Mesenchymal stem cell (in vitro differentiated cells and primary cell): ENCODE data around the gene REXO5.
"Not testable (repeated sequence)": the region's sequence is repeated elsewhere in the genome, so short reads cannot be mapped to it uniquely, and the experiment has no call there.

Source experiments
- DNase-seq: peaks from one replicate; pipeline ENCODE4 v3.0.0-alpha.2; 2013
- H2AFZ ChIP-seq: one replicate; pipeline ENCODE4 v1.6.1; 2013; ENCODE audit warnings: low read depth, mild to moderate bottlenecking, control low read depth, inconsistent platforms, low read length, moderate library complexity
- H2AK5ac ChIP-seq: 2 replicates; pipeline ENCODE4 v1.6.1; 2013; ENCODE audit warnings: low read length, moderate library complexity, mild to moderate bottlenecking, inconsistent platforms; ENCODE audit not compliant: severe bottlenecking
- H2BK120ac ChIP-seq: one replicate; pipeline ENCODE4 v1.6.1; 2013; ENCODE audit warnings: low read depth, mild to moderate bottlenecking, inconsistent platforms, low read length, moderate library complexity
- H2BK12ac ChIP-seq, 2 experiments: one replicate each; pipeline ENCODE4 v1.6.1; 2013; ENCODE audit warnings: inconsistent platforms in 2 of 2, low read length in 2 of 2, mild to moderate bottlenecking in 2 of 2, moderate library complexity in 2 of 2, control low read depth in 1 of 2
- H2BK15ac ChIP-seq: one replicate; pipeline ENCODE4 v1.6.1; 2013; ENCODE audit warnings: mild to moderate bottlenecking, low read depth, inconsistent platforms; ENCODE audit not compliant: poor library complexity, severe bottlenecking
- H2BK5ac ChIP-seq: 2 replicates; pipeline ENCODE4 v1.6.1; 2013; ENCODE audit warnings: low read depth, mild to moderate bottlenecking, low read length, control low read depth, inconsistent platforms; ENCODE audit not compliant: poor library complexity, severe bottlenecking
- H3K14ac ChIP-seq, 2 experiments: one replicate each; pipeline ENCODE4 v1.6.1; 2013; ENCODE audit warnings: inconsistent platforms in 2 of 2, low read length in 2 of 2, control low read depth in 1 of 2, mild to moderate bottlenecking in 1 of 2, moderate library complexity in 1 of 2
- H3K18ac ChIP-seq, 2 experiments: one replicate each; pipeline ENCODE4 v1.6.1; 2013; ENCODE audit warnings: inconsistent platforms in 2 of 2, low read length in 2 of 2, control low read depth in 1 of 2, low read depth in 1 of 2, mild to moderate bottlenecking in 1 of 2
- H3K23ac ChIP-seq, 2 experiments: one replicate each; pipeline ENCODE4 v1.6.1; 2013; ENCODE audit warnings: inconsistent platforms in 2 of 2, low read length in 2 of 2, mild to moderate bottlenecking in 2 of 2, moderate library complexity in 2 of 2, control low read depth in 1 of 2
- H3K27ac ChIP-seq: 2 replicates; pipeline ENCODE4 v1.5.1; 2013; ENCODE audit warnings: mild to moderate bottlenecking, moderate library complexity, low read length, control low read depth, inconsistent platforms; ENCODE audit not compliant: poor library complexity, severe bottlenecking
- H3K27me3 ChIP-seq, 2 experiments: 2 replicates each; pipeline versions ENCODE4 v1.6.1 to v1.7.0; 2013; ENCODE audit warnings: low read length in 2 of 2, mild to moderate bottlenecking in 2 of 2, moderate library complexity in 2 of 2, control low read depth in 1 of 2, inconsistent platforms in 1 of 2; ENCODE audit not compliant: control insufficient read depth in 1 of 2, insufficient read depth in 1 of 2
- H3K36me3 ChIP-seq, 2 experiments: 2 replicates each; pipeline versions ENCODE4 v1.6.1 to v1.7.0; 2013; ENCODE audit warnings: low read length in 2 of 2, control low read depth in 1 of 2, inconsistent platforms in 1 of 2, low read depth in 1 of 2, mild to moderate bottlenecking in 1 of 2; ENCODE audit not compliant: insufficient read depth in 2 of 2, control insufficient read depth in 1 of 2
- H3K4ac ChIP-seq, 2 experiments: one replicate each; pipeline ENCODE4 v1.6.1; 2013; ENCODE audit warnings: inconsistent platforms in 2 of 2, low read length in 2 of 2, mild to moderate bottlenecking in 2 of 2, moderate library complexity in 2 of 2, control low read depth in 1 of 2, low read depth in 1 of 2
- H3K4me1 ChIP-seq: 2 replicates; pipeline ENCODE4 v1.6.1; 2013; ENCODE audit warnings: low read depth, low read length, control low read depth; ENCODE audit not compliant: control insufficient read depth, insufficient read depth
- H3K4me2 ChIP-seq: 2 replicates; pipeline ENCODE4 v1.6.1; 2013; ENCODE audit warnings: low read length, mild to moderate bottlenecking, inconsistent platforms; ENCODE audit not compliant: poor library complexity, severe bottlenecking
- H3K4me3 ChIP-seq, 2 experiments: 2 replicates each; pipeline versions ENCODE4 v1.5.1 to v1.7.0; 2013; ENCODE audit warnings: low read length in 2 of 2, mild to moderate bottlenecking in 2 of 2, control low read depth in 1 of 2, low read depth in 1 of 2; ENCODE audit not compliant: insufficient read depth in 1 of 2
- H3K79me1 ChIP-seq: replicated peaks from 2 replicates; pipeline ENCODE4 v1.6.1; 2013; ENCODE audit warnings: mild to moderate bottlenecking, control low read depth, low read length, inconsistent platforms; ENCODE audit not compliant: poor library complexity, severe bottlenecking
- H3K9ac ChIP-seq: 2 replicates; pipeline ENCODE4 v1.7.0; 2013; ENCODE audit warnings: mild to moderate bottlenecking, low read length, moderate library complexity
- H3K9me3 ChIP-seq: 2 replicates; pipeline ENCODE4 v1.7.0; 2013; ENCODE audit warnings: mild to moderate bottlenecking, low read length; ENCODE audit not compliant: control insufficient read depth
- H4K8ac ChIP-seq: one replicate; pipeline ENCODE4 v1.6.1; 2013; ENCODE audit warnings: inconsistent platforms, mild to moderate bottlenecking, low read length, moderate library complexity
- H4K91ac ChIP-seq: one replicate; pipeline ENCODE4 v1.6.1; 2013; ENCODE audit warnings: mild to moderate bottlenecking, low read length, inconsistent platforms
- WGBS: methylation state at CpG from one replicate; pipeline ENCODE4 v1.1.7; 2013; ENCODE audit warnings: mixed read lengths; 5-methylcytosine and 5-hydroxymethylcytosine counted together

REXO5 gene

DNA sequence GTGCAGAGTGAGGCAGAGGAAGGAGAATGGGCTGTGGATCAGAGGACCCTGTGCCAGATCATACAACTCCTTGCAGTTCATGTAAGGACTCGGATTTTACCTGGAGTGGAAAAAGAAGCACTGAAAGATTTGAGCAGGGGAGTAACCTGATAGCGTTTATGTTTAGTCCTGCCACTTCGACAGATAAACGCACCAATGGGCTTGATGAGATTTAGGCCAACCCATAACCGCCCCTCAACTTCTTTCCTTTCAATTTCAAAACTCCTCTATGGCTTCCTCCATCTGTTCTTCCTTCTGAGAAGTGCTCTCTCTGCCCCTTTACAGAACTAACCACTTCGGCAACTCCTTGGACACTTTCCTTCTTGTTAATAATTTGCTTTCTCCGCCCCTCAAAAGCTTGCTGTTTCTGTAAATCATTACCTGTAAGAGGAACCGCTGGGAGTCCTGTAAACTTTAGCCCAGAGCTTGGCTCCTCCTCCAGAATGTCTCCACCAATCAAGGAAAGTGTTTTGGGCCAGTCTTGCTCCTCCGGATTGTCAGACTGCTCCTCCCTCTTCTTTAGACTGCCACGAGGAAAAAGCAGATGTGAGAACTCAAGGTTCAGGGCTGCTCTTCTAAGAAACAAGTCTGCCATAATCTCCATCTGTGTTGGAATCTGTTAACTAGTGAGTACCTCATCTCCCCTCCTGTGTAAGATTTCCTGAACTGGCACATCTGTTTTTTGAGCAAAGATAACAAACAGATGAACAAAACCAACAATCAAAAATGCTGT, 42.7 kb upstream of the REXO5 start, which contains the start of gene ACSM3:
ACSM3 (plus strand) TSS at position 554 of the 772 bp plus-strand sequence. CDS start 6,021 bp downstream, outside the sequence.
- H2AK5ac ChIP-seq = peak within 1 kb of the TSS; percentile 54
- 44% methylated on average over 9 of the region's 10 CpGs for WGBS
- H2BK15ac ChIP-seq = no peak within 1 kb of the TSS
- no peak within 1 kb of the TSS for H3K18ac ChIP-seq
- peak; percentile 81 for DNase-seq
- peak within 1 kb of the TSS; percentile 15 for H4K8ac ChIP-seq
- no peaks in the 10 kb centered on the region for H3K27me3 ChIP-seq
- no peak within 1 kb of the TSS for H4K91ac ChIP-seq
- H2AFZ ChIP-seq = peak within 1 kb of the TSS; percentile 42
- H3K4ac ChIP-seq = no peak within 1 kb of the TSS
- peak within 1 kb of the TSS; percentile 82 for H3K9ac ChIP-seq
- H3K14ac ChIP-seq = no peak within 1 kb of the TSS
- H3K79me1 ChIP-seq = no peaks in the 10 kb centered on the region
- no peak within 1 kb of the TSS for H3K23ac ChIP-seq
- H3K4me2 ChIP-seq = peak within 1 kb of the TSS; percentile 96
- H3K9me3 ChIP-seq = no peaks in the 10 kb centered on the region
- no peak within 1 kb of the TSS for H2BK12ac ChIP-seq
- peak within 1 kb of the TSS in 1 of 2 experiments; percentile 85 for H3K4me3 ChIP-seq
- peak within 1 kb of the TSS; percentile 99 for H3K27ac ChIP-seq
- H2BK5ac ChIP-seq = peak within 1 kb of the TSS; percentile 95
- H3K4me1 ChIP-seq = peaks cover 6% of the 10 kb centered on the region
- no peak within 1 kb of the TSS for H2BK120ac ChIP-seq
- H3K36me3 ChIP-seq = no peaks in the 10 kb centered on the region

DNA sequence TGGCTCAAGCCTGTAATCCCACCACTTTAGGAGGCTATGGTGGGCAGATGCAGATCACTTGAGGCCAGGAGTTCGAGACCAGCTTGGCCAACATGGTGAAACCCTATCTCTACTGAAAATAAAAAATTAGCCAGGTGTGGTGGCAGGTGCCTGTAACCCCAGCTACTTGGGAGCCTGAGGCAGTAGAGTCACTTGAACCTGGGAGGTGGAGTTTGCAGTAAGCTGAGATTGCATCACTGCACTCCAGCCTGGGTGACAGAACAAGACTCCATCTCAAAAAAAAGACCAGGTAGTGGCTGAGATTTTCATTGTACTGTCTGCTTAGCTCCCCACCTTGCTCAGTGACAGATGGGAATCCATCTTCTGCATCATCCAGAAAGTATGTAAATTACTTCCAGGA, 41.9 kb upstream of the REXO5 start:
- H3K14ac ChIP-seq, H3K79me1 ChIP-seq, H3K4me3 ChIP-seq, H3K4me1 ChIP-seq, H3K23ac ChIP-seq, H4K8ac ChIP-seq, H2AFZ ChIP-seq, H3K27ac ChIP-seq, H3K27me3 ChIP-seq, H3K4me2 ChIP-seq, H3K9ac ChIP-seq, H4K91ac ChIP-seq, H2BK12ac ChIP-seq, H3K4ac ChIP-seq, H3K9me3 ChIP-seq, H3K18ac ChIP-seq, H3K36me3 ChIP-seq, H2BK5ac ChIP-seq, H2BK15ac ChIP-seq, DNase-seq, H2AK5ac ChIP-seq, H2BK120ac ChIP-seq: not testable (repeated sequence)
- 71% methylated on average over 1 of the region's 1 CpG for WGBS

DNA sequence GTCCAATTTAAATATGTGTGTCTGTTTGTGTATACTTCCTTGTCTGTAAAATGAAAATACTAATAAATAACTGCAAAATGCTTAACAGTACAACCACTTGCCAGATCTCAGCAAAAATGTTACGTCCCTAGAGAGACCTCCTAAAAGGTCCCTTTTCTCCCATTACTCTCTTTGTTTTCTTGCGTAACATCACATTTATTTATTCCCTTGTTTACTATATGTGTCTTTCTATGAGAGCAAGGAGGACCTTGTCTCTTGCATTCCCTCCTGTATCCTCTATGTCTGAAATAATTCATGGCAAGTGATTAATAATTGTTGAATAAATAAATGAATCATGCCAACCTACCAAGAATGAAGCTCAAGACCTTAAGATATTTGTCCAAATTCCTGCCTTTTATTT, 40.6 kb upstream of the REXO5 start:
- Histone ChIP-seq H3K79me1 (no peaks in the 10 kb centered on the region), H3K9ac (no peak overlapping the region), H3K9me3 (no peaks in the 10 kb centered on the region), H3K4me1 (peaks cover 6% of the 10 kb centered on the region), H2BK15ac (no peak overlapping the region), H2BK120ac (no peak overlapping the region), H4K8ac (no peak overlapping the region), H3K23ac (no peak overlapping the region), H3K4ac (no peak overlapping the region), H3K36me3 (no peaks in the 10 kb centered on the region), H3K27ac (no peak overlapping the region), H3K27me3 (no peaks in the 10 kb centered on the region), H2BK5ac (no peak overlapping the region), H2AK5ac (no peak overlapping the region), H3K4me2 (no peak overlapping the region), H2BK12ac (no peak overlapping the region), H3K4me3 (no peak overlapping the region), H4K91ac (no peak overlapping the region), H2AFZ (no peak overlapping the region), H3K18ac (no peak overlapping the region), H3K14ac (no peak overlapping the region)
- no peak for DNase-seq
- WGBS = 100% methylated on average over 1 of the region's 2 CpGs

DNA sequence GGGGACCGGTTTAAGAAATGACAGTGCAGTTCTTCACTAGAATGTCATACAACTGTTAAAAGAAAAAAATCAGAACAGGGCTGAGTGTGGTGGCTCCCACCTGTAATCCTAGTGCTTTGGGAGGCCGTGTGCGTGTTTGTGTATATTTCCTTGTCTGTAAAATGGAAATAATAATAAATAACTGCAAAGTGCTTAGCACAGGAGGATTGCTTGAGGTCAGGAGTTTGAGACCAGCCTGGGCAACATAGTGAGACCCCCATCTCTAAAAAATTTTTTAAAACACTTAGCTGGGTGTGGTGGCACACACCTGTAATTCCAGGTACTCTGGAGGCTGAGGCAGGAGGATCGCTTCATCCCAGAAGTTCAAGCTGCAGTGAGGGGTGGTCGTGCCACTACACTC, 40.0 kb upstream of the REXO5 start:
- H2BK12ac ChIP-seq = no peak overlapping the region
- H2AK5ac ChIP-seq = no peak overlapping the region
- no peak overlapping the region for H3K4ac ChIP-seq
- no peak overlapping the region for H2AFZ ChIP-seq
- no peak overlapping the region for H3K14ac ChIP-seq
- no peak overlapping the region for H3K4me2 ChIP-seq
- H3K27me3 ChIP-seq = no peaks in the 10 kb centered on the region
- H3K4me1 ChIP-seq = peaks cover 6% of the 10 kb centered on the region
- no peak for DNase-seq
- no peaks in the 10 kb centered on the region for H3K9me3 ChIP-seq
- H3K27ac ChIP-seq = no peak overlapping the region
- WGBS = 97% methylated on average over 4 of the region's 5 CpGs
- no peak overlapping the region for H3K23ac ChIP-seq
- H2BK120ac ChIP-seq = no peak overlapping the region
- H4K91ac ChIP-seq = no peak overlapping the region
- H3K36me3 ChIP-seq = no peaks in the 10 kb centered on the region
- H3K9ac ChIP-seq = no peak overlapping the region
- H3K18ac ChIP-seq = no peak overlapping the region
- no peak overlapping the region for H4K8ac ChIP-seq
- H3K79me1 ChIP-seq = no peaks in the 10 kb centered on the region
- H2BK15ac ChIP-seq = no peak overlapping the region
- H3K4me3 ChIP-seq = no peak overlapping the region
- H2BK5ac ChIP-seq = no peak overlapping the region
